H4 (cell line): ENCODE measurements around the gene HTR1B. TPM values are rescaled to one million over a fixed set of nuclear protein-coding genes. Genes with fewer than 3 reads are reported as not detected.

Experiments used
- DNase-seq: peaks from one replicate; pipeline ENCODE4 v3.0.0-alpha.2; 2015; ENCODE audit warnings: low spot score
- total RNA-seq: library from RNA; depleted of rRNA; stranded (reverse); fragments of >200 nt; shearing (Covaris generic); gene quantifications from 2 replicates; pipeline ENCODE4 v1.2.3, GENCODE V29; 2014; rRNA removed

The HTR1B gene
- total RNA-seq, 1 experiment from 2014 or later, result not detected

DNA sequence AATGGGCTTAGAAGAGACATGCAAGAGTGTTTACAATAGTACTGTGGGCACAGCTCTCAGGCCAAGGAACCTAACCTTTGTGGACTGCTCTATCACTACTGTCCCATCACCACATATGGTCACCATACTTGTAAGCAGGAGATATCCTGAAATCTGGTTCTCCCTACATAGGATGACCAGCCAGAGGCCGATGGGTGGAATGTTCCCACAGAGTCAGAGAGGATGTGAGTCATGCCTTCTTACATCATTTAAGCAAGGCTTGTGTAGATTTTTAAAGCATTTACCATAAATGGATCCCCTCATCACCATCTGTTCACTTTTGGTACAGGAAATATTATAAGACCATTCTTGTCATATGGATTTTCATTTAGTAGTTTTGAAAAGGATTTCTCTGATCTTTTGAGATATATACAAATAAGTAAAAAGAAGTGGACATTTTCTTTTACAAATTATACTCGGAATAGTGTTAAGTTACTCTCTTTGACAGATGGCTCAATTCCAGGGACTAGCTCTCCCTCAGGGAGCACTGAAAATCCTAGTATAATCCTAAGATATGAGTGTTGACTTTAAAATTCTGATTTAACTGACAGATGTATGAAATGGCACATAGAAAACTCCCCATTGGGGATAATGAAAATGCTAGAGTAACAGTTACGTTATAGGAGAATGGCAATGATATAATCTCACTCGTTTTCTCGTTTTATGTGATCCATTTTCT lies 6.6 kb downstream of the HTR1B start:
- DNase-seq, result peak; percentile 92

DNA sequence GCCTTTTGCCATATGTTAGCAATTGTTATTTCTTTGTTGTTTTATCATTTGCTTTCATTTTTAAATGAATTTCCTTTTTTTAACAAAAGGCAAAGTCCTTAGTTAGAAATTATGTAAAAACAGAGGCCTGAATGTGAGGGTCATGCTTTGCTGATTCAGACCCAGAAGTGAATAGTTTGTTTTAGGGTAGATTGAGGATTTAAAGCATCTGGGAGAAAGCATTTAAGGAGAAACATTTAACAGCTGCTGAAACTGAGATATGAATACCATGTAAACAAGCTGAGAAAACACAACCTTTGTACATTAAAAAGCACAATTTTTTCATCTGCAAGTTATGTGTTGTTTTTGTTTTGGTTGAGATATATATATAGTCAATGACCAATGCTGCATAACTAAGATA lies 8.0 kb downstream of the HTR1B start:
- DNase-seq, result no peak

DNA sequence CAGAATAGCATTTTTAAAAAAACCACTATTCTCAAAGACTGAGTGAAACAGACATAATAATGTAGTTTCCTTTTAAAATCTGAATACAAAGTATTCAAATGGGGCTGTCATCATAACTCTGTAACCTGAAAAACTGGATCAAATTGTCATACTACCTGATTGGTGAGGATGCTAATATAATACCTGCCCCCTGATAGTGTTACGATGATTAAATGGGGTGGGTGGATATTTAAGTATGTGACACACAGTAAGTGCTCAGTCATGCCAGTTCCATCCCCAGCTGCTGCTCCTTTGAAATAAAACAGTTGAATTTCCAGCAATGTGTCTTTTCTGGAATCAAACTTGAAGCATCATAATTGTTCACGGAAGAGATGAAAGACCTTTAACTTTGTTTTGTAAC lies 8.9 kb downstream of the HTR1B start:
- no peak for DNase-seq

DNA sequence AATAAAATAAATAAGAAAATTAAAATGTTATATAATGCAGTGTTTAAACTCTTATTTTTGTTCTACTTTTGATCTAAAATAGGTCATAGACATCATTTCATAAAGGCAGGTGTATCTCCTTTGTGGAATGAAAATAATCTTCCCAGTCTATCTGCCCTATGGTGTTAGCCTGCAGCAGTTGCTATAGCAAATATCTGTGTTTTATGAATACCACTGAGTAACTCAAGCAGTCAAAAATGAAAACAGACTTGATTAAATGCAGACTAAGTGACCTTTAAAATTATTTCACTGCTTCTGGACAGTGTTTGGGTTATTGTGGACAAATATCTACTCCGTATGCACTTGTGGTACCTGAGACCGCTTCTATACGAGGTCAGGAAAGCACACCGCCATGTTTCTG lies 11.8 kb downstream of the HTR1B start:
- no peak for DNase-seq

DNA sequence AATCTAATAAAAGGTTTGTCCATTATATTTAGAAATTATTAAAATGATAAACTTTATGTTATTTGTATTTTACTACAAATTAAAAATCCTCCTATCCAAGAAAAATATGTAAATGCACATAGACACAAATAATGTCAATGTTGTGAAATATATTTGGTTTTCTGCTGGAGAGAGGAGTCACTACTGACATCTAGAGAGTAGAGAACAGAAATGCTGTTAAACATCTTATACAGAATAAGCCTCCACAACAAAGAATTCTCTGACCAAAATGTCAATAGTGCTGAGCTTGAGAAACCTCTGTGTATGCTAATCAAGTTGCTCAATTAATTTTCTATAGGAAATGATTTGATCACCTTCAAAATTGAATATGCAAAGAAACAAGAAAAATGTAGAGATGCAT lies 12.4 kb downstream of the HTR1B start:
- DNase-seq, result no peak

DNA sequence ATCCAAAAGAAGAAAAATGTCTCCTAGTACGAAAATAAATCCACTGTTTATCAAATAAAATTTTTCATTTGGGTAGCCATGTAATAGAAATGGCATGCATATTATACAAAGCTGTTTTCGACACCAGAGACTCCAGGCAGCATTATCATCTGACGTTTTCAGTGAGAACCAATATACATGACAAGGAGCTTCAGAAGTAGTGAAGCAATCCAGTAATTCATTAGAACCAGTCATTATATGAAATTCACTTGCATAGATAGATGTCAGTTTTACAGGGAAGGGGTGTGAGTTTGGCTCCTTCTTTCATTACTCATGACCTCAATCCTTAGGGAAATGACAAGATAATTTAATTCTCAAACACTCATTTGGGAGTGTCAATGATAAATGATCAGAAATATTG lies 14.7 kb downstream of the HTR1B start:
- no peak for DNase-seq

DNA sequence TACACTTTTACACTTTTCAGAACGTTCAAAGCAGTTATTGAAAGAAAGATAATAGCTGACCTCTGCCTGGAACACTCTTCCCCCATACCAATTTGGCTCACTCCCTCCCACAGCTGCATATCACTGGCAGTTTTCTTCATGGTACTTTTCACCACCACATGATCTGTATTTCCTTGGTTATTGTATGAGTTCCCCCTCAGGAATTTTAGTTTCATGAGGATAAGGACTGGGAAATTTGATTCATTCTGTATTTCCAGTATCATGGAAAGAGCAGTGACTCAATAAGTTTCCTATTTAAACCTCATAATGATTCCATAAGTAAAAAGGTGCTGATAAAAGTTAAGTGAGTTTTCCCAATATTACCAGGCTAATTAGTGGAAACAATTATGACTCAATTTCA lies 16.0 kb downstream of the HTR1B start:
- no peak for DNase-seq

DNA sequence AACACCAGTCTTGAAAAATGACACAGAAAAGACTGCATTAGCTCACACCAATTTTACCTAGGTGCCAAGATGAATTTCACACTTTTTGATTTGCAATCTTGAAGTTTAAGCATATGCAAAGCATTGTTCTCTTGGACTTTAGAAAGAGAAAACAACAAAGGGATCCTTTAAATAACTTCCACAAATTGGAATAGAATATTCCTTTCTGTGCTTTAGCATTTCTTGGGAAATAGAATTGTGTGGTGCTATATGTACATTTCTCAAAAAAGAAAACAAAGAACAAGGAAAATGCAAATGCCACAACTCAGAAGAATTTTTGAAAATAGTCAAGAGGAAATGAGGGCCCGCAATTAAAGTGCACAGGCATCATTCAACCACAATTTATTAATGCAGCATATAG lies 17.0 kb downstream of the HTR1B start:
- no peak for DNase-seq

DNA sequence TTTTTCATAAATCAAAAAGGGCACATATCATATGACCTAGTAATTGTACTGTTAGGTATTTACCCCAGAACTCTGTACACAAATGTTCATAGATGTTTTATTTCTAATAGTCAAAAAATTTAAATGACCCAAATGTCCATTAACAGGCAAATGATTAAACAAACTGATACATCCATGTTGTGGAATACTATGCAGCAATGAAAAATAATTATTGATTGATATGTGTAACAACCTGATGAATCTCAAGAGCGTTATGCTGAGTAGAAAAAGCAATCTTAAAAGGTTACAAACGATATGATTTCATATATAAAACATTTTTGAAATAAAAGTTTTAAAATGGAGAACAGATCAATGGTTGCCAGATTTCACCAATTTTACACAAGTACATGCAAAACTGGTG lies 18.1 kb downstream of the HTR1B start:
- no peak for DNase-seq

DNA sequence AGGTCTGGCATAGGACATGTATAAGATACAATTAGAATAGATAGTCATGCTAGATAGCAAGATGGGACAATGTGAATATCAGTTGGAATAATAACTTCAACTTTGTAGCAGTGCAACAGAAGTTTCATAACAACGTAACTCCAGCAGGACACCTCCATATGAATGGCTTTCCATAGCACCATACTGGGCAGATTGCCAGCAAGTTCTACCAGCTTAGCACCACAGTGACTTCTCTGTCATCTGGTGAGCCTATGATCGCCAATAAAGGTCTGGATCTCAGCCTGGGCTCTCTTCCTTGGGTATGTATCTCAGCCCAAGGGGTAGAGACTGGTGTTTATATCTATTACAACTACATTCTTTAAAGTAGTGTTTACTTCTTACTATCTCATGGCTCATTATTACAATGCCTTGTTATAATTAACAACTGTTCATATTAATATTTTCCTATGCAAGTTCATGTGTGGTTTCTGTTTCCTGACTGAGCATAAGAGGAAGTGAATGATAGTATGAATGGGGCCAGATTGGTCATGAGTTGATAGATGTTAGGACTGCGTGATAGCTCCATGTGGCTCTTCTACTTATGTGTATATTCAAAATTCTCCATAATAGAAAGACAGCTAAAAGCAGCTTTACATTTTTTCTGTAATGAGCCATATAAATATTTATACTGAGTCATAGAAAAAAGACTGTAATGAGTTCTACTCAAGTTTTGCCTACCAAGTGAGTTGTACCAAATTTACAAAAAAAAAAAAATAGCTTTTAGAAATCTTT lies 22.9 kb downstream of the HTR1B start:
- no peak for DNase-seq

DNA sequence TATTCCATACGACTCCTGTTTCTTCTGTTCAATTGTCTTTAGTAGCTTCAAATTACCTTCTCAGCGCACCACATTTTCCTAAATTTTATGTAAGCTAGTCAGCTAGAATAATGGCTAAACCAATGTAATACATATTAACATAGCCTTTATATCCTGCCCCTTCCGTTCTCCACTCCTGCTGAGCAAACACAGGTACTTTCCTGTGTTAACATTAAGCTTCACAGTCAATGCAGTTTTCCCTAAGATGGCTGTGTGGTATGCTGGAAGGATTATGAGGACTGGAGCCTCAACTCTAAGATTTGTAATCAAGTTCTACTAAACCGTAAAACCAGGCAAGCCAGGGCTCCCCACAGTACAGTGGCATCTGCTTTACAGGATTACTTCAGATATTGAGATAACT lies 29.4 kb downstream of the HTR1B start:
- no peak for DNase-seq

DNA sequence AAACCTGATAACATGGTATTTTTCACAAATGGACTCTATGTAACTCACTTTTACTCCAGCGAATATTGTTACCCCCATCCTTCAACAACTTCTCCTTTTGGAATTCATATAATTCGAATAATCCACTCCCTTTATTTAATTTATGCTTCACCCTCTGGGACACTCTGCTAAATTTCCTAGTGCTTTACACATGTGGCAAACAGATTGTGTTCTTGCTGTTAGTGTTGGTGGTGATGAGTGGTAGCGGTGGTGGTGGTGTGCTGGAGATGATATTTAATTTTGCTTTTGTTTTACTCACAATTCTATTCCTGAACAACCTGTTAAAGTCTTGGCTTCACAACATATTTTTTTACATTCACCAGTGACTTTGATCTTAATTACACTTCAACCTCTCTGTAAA lies 32.8 kb downstream of the HTR1B start:
- no peak for DNase-seq

DNA sequence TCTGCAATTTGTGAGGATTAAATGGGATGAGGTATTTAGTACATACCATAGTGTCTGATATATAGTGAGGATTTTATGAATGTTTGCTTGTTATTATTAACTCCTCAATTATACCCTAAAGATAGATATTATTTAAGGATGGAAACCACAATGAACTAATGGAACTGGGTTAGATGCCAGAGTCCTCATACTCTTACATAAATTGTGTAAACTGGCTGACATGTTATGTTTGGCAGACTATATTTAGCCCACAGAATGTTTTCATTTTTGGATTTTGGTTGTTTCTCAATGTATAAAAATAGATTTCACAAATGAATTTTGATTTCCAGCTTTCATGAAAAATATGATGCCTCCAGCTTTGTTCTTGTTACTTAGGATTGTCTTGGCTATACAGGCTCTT lies 37.6 kb downstream of the HTR1B start:
- no peak for DNase-seq

DNA sequence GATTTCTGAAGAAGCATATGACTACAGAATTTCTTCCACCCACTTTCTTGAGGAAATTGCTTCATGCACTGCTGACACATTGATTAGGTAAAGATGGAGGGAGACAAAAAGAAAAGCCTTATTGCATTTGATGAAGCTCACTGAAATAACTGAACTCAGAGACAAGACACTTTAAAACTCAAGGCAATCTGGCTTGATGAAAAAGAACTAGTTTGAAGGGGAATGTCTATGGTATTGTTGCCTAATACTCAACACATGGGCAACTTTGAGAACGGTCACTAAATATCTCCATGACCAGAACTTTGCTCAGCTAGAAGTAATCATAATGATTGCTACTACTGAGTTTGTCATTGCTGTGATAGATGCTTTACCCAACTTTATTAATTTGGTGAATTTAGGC lies 38.1 kb downstream of the HTR1B start:
- DNase-seq, result no peak

DNA sequence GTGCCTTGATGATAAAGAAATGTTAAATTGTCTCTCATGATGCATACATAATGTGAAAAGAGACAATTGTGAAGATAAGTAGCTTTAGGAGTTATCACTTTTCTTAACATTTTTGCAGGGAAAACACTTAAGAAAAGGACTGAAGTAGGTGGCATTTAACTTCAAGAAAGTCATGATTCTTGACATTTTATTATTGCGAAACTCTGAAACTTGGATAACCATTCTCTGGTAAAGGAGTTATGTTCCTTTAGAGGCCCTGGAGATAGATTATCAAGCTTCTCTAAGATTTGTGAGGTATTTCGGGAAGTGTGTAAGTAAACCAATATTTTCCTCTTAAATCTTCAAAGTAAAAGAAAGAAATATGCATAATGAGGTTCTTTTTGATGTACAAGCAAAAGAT lies 38.5 kb downstream of the HTR1B start:
- no peak for DNase-seq

DNA sequence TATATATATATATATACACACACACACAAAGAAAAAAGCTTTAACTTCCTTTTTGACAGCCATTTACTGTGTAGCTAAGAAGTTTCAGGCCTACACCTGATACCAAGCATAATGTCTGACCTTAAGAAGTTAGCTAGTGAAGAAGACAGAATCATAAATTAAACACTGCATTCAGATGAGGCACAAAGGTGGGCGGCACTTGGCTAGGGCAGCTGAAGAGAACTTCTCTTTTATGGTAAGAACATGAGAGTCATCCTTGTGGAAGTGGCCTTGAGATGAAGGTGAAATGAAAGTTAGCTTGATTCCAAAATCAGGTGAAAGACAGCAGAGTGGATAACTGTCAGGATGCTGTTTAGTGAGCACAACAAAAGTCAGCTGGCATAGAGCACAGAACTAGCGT lies 46.5 kb downstream of the HTR1B start:
- no peak for DNase-seq

DNA sequence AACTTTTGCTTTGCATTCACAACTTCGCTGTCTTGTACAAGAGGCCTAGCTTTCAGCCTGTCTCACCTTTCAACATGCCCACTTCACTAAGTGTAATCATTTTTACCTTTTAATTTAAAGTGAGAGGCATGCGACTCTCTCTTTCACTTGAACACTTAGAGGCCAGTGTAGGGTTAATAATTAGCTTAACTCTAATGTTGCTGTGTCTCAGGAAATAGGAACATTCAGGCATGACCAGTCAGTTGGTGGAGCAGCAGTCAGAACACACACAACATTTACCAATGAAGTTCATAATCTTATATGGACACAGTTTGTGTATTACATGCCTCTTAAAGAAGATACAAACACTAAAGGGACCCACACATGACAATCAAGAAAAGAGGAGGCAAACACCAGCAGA lies 47.6 kb downstream of the HTR1B start:
- DNase-seq, result no peak

Other genes starting within 250 kb of the HTR1B start
- 0.14 TPM in 1 of 2 replicates, not detected in the other for gene MEI4, start 189.5 kb upstream of the HTR1B start, total RNA-seq